SH-SY5Y (cell line): ENCODE data around the gene LAMTOR2.

ENCODE experiments used
- GATA2 ChIP-seq: IDR thresholded peaks from 2 replicates; pipeline ENCODE4 v1.6.1; 2011; ENCODE audit warnings: mild to moderate bottlenecking, low read depth, low read length
- GATA3 ChIP-seq: IDR thresholded peaks from 2 replicates; pipeline ENCODE4 v1.6.1; 2011; ENCODE audit warnings: low read depth, mild to moderate bottlenecking, low read length, moderate library complexity

DNA sequence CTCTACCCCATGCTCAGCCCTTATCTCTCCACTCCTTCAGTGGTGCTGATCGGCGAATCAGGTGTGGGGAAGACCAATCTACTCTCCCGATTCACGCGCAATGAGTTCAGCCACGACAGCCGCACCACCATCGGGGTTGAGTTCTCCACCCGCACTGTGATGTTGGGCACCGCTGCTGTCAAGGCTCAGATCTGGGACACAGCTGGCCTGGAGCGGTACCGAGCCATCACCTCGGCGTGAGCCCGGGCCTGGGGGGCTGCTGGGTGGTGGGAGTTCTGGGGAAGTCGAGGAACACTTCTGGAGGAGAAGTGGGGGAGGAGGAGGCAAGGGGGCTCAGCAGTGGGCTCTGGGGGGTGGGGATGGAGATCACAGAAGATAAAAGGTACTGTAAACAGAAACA, 11.3 kb downstream of the LAMTOR2 start:
- TF ChIP-seq GATA3 (no peak), GATA2 (no peak)
